ENCODE measurements around the gene SORL1-AS1.
A peak's percentile ranks its signal among the peaks of the same experiment; 100 is the strongest.

Gene SORL1-AS1

DNA sequence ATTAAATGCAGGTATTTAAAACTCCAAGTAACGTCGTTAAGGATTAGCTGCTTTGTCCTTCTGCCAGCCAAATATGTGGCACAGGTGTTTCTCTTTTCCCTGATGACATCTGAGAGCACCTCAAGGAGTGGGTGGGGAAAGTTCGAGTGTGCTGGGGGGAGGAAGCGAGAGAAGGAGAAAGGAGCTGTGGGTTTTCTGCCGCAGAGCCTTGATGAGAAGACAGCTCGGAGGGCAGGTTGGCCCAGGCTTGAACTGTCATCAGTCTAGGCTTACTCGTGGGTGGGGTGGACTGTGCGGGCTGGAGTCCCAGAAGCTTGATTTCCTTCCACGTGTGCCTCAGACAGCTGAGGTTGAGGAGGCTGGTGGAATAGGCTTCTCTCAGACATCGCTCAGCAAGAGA, 15.2 kb upstream of the SORL1-AS1 start:
- Histone ChIP-seq H4K8ac (ENCODE audit: low read depth, low read length) (no peak overlapping the region), H2AFZ (ENCODE audit: insufficient read depth, low read length, poor library complexity) (no peak overlapping the region), H3K79me2 (ENCODE audit: control insufficient read depth, insufficient read depth, low read length, poor library complexity) (no peaks in the 10 kb centered on the region), H3K27me3 (ENCODE audit: insufficient read depth, low read length) (no peaks in the 10 kb centered on the region), H3K23ac (ENCODE audit: low read length) (no peak overlapping the region), H2BK120ac (ENCODE audit: insufficient read depth, low read length, poor library complexity) (no peak overlapping the region), H3K14ac (ENCODE audit: low read length) (peak overlapping the region; percentile 33), H3K79me1 (ENCODE audit: low read length) (peaks cover 10% of the 10 kb centered on the region), H4K12ac (ENCODE audit: low read depth, low read length) (no peak overlapping the region), H2BK5ac (ENCODE audit: low read depth, low read length, poor library complexity) (no peak overlapping the region), H3K9me3 (ENCODE audit: insufficient read depth, low read depth, low read length) (no peaks in the 10 kb centered on the region), H3K27ac (ENCODE audit: low read depth, low read length) (no peak overlapping the region), H3K9ac (ENCODE audit: low read length) (no peak overlapping the region), H2AK5ac (ENCODE audit: low read length) (peak overlapping the region; percentile 93), H3K18ac (ENCODE audit: low read length) (peak overlapping the region; percentile 76), H3K36me3 (ENCODE audit: control insufficient read depth in 1 of 2, insufficient read depth in 2 of 2, low read length in 2 of 2) (no peaks in the 10 kb centered on the region), H2BK12ac (ENCODE audit: low read length) (peak overlapping the region; percentile 88), H3K4me3 (ENCODE audit: low read depth, low read length) (no peak overlapping the region), H3K4me1 (ENCODE audit: control insufficient read depth in 1 of 2, insufficient read depth in 2 of 2, low read length in 2 of 2) (peaks cover 21% of the 10 kb centered on the region in 2 experiments), H3K4ac (ENCODE audit: low read depth, low read length) (peak overlapping the region; percentile 13), H4K91ac (ENCODE audit: low read depth, low read length) (peak overlapping the region; percentile 66), H3K4me2 (ENCODE audit: low read length) (no peak overlapping the region)
- WGBS (ENCODE audit: extremely low coverage, insufficient coverage, insufficient read length), result no CpG with 5 or more reads among the region's 10 CpGs
- no peak for DNase-seq

DNA sequence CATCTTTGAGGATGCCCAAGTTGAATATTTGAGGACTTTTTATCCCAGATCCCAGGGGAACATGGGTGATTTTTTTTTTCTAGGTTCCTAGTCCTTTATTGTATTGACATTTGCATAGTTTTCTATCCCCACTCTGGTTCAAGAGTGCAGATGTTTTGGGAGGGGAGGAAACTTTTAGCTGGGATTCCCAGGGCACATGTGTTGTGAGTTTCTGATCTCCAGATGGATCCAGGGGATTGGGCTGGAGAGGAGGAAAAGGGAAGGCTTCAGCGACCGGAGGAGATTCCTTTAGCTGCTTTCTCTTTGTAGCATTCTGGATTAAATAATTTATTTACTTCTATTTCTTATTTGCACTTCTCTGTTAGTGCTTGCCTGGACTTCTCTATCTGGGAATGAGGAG, 14.7 kb upstream of the SORL1-AS1 start:
- Histone ChIP-seq H3K14ac (ENCODE audit: low read length) (no peak overlapping the region), H2AK5ac (ENCODE audit: low read length) (no peak overlapping the region), H3K27me3 (ENCODE audit: insufficient read depth, low read length) (no peaks in the 10 kb centered on the region), H3K27ac (ENCODE audit: low read depth, low read length) (no peak overlapping the region), H2BK5ac (ENCODE audit: low read depth, low read length, poor library complexity) (no peak overlapping the region), H3K9me3 (ENCODE audit: insufficient read depth, low read depth, low read length) (no peaks in the 10 kb centered on the region), H4K91ac (ENCODE audit: low read depth, low read length) (no peak overlapping the region), H3K18ac (ENCODE audit: low read length) (no peak overlapping the region), H4K12ac (ENCODE audit: low read depth, low read length) (no peak overlapping the region), H3K4me2 (ENCODE audit: low read length) (no peak overlapping the region), H3K23ac (ENCODE audit: low read length) (no peak overlapping the region), H3K79me1 (ENCODE audit: low read length) (peaks cover 13% of the 10 kb centered on the region), H2BK120ac (ENCODE audit: insufficient read depth, low read length, poor library complexity) (peak overlapping the region; percentile 69), H2BK12ac (ENCODE audit: low read length) (no peak overlapping the region), H3K4ac (ENCODE audit: low read depth, low read length) (no peak overlapping the region), H3K4me1 (ENCODE audit: control insufficient read depth in 1 of 2, insufficient read depth in 2 of 2, low read length in 2 of 2) (peaks cover 21% of the 10 kb centered on the region in 2 experiments), H3K4me3 (ENCODE audit: low read depth, low read length) (no peak overlapping the region), H4K8ac (ENCODE audit: low read depth, low read length) (no peak overlapping the region), H3K36me3 (ENCODE audit: control insufficient read depth in 1 of 2, insufficient read depth in 2 of 2, low read length in 2 of 2) (no peaks in the 10 kb centered on the region), H3K79me2 (ENCODE audit: control insufficient read depth, insufficient read depth, low read length, poor library complexity) (peaks cover 2% of the 10 kb centered on the region), H3K9ac (ENCODE audit: low read length) (no peak overlapping the region), H2AFZ (ENCODE audit: insufficient read depth, low read length, poor library complexity) (no peak overlapping the region)
- WGBS (ENCODE audit: extremely low coverage, insufficient coverage, insufficient read length), result no CpG with 5 or more reads among the region's 2 CpGs
- no peak for DNase-seq

- H4K8ac ChIP-seq (ENCODE audit: low read depth, low read length), result peak overlapping the region; percentile 73
- WGBS (ENCODE audit: extremely low coverage, insufficient coverage, insufficient read length), result no CpG with 5 or more reads among the region's 8 CpGs
Observed at GRCh38 chr11:121466063-121466794, 13.5 kb upstream of the SORL1-AS1 start.

GRCh38 chr11:121465709-121466062, 12.9 kb upstream of the SORL1-AS1 start:
- Histone ChIP-seq H3K79me1 (ENCODE audit: low read length) (peaks cover 16% of the 10 kb centered on the region), H3K27me3 (ENCODE audit: insufficient read depth, low read length) (no peaks in the 10 kb centered on the region), H2BK120ac (ENCODE audit: insufficient read depth, low read length, poor library complexity) (peak overlapping the region; percentile 85), H3K36me3 (ENCODE audit: control insufficient read depth in 1 of 2, insufficient read depth in 2 of 2, low read length in 2 of 2) (no peaks in the 10 kb centered on the region), H3K4me3 (ENCODE audit: low read depth, low read length) (no peak overlapping the region), H4K8ac (ENCODE audit: low read depth, low read length) (peak overlapping the region; percentile 73), H3K4ac (ENCODE audit: low read depth, low read length) (peak overlapping the region; percentile 57), H3K18ac (ENCODE audit: low read length) (peak overlapping the region; percentile 33), H4K12ac (ENCODE audit: low read depth, low read length) (no peak overlapping the region), H2AFZ (ENCODE audit: insufficient read depth, low read length, poor library complexity) (no peak overlapping the region), H2BK5ac (ENCODE audit: low read depth, low read length, poor library complexity) (peak overlapping the region; percentile 61), H3K9me3 (ENCODE audit: insufficient read depth, low read depth, low read length) (no peaks in the 10 kb centered on the region), H3K4me2 (ENCODE audit: low read length) (peak overlapping the region; percentile 26), H2BK12ac (ENCODE audit: low read length) (peak overlapping the region; percentile 92), H3K23ac (ENCODE audit: low read length) (no peak overlapping the region), H3K27ac (ENCODE audit: low read depth, low read length) (peak overlapping the region; percentile 80), H3K4me1 (ENCODE audit: control insufficient read depth in 1 of 2, insufficient read depth in 2 of 2, low read length in 2 of 2) (peaks cover 27 to 29% of the 10 kb centered on the region in 2 experiments), H3K14ac (ENCODE audit: low read length) (peak overlapping the region; percentile 72), H4K91ac (ENCODE audit: low read depth, low read length) (peak overlapping the region; percentile 92), H3K9ac (ENCODE audit: low read length) (no peak overlapping the region), H2AK5ac (ENCODE audit: low read length) (peak overlapping the region; percentile 92), H3K79me2 (ENCODE audit: control insufficient read depth, insufficient read depth, low read length, poor library complexity) (peaks cover 4% of the 10 kb centered on the region)
- no peak for DNase-seq
- no CpG with 5 or more reads among the region's 8 CpGs for WGBS (ENCODE audit: extremely low coverage, insufficient coverage, insufficient read length)

More at GRCh38 chr11:121466063-121466794, 13.5 kb upstream of the SORL1-AS1 start:
- no peaks in the 10 kb centered on the region for H3K27me3 ChIP-seq (ENCODE audit: insufficient read depth, low read length)
- H3K36me3 ChIP-seq (ENCODE audit: control insufficient read depth in 1 of 2, insufficient read depth in 2 of 2, low read length in 2 of 2), result no peaks in the 10 kb centered on the region
- H2AFZ ChIP-seq (ENCODE audit: insufficient read depth, low read length, poor library complexity), result no peak overlapping the region
- H3K9ac ChIP-seq (ENCODE audit: low read length), result no peak overlapping the region
- H3K4me2 ChIP-seq (ENCODE audit: low read length), result peak overlapping the region; percentile 26
- H3K23ac ChIP-seq (ENCODE audit: low read length), result no peak overlapping the region
- no peak overlapping the region for H4K12ac ChIP-seq (ENCODE audit: low read depth, low read length)
- H3K18ac ChIP-seq (ENCODE audit: low read length), result peak overlapping the region; percentile 33
- peak; percentile 26 to 43 for DNase-seq
- peak overlapping the region; percentile 57 for H3K4ac ChIP-seq (ENCODE audit: low read depth, low read length)
- H3K79me2 ChIP-seq (ENCODE audit: control insufficient read depth, insufficient read depth, low read length, poor library complexity), result peaks cover 4% of the 10 kb centered on the region
- peak overlapping the region; percentile 80 for H3K27ac ChIP-seq (ENCODE audit: low read depth, low read length)
- H3K4me1 ChIP-seq (ENCODE audit: control insufficient read depth in 1 of 2, insufficient read depth in 2 of 2, low read length in 2 of 2), result peaks cover 22 to 25% of the 10 kb centered on the region in 2 experiments
- peak overlapping the region; percentile 92 for H4K91ac ChIP-seq (ENCODE audit: low read depth, low read length)
- H3K14ac ChIP-seq (ENCODE audit: low read length), result peak overlapping the region; percentile 72
- H3K79me1 ChIP-seq (ENCODE audit: low read length), result peaks cover 13% of the 10 kb centered on the region
- peak overlapping the region; percentile 92 for H2AK5ac ChIP-seq (ENCODE audit: low read length)
- peak overlapping the region; percentile 92 for H2BK12ac ChIP-seq (ENCODE audit: low read length)
- H2BK5ac ChIP-seq (ENCODE audit: low read depth, low read length, poor library complexity), result peak overlapping the region; percentile 61
- H3K9me3 ChIP-seq (ENCODE audit: insufficient read depth, low read depth, low read length), result no peaks in the 10 kb centered on the region
- H2BK120ac ChIP-seq (ENCODE audit: insufficient read depth, low read length, poor library complexity), result peak overlapping the region; percentile 85
- H3K4me3 ChIP-seq (ENCODE audit: low read depth, low read length), result no peak overlapping the region

All from trophoblast cell (in vitro differentiated cells and primary cell).